ENCODE results near the gene AUNIP.

- TF ChIP-seq ZNF274 (IDR thresholded peaks at IDR 0.05; ENCODE audit: low read depth, low read length): no peak
- no peak for TF ChIP-seq YY1 (IDR thresholded peaks at IDR 0.05; ENCODE audit: insufficient read depth, insufficient read length)
Measured at GRCh38 chr1:25874635-25875153, 15.4 kb upstream of the AUNIP start.
